GM19467 (cell line): ENCODE results near the gene ZNF70.

ENCODE experiments used
- ATAC-seq: cut with Tn5 transposase; IDR thresholded peaks from one replicate; pipeline ENCODE4 v1.9.1; 2021; ENCODE audit warnings: mild to moderate bottlenecking, moderate library complexity; ENCODE audit not compliant: unreplicated experiment

ZNF70 gene

DNA sequence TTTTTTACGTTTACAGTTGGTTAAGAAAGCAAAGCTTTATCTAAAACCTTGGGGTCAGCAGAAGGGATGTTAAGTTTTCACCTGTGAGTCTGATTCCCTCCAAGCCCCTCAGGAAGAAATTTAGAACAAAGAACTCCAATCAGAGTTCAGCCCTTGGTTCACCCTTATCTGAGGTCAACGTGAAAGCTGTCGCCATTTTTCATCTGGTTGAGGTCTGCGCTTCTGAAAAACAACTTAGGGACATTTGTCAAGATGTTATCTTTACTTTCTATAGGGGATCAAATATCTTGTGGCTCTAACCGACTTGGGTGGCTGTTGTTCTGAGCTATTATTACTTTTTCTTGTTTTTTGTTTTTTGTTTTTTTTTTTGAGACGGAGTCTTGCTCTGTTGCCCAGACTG is 30.1 kb downstream of the ZNF70 start:
- no peak for ATAC-seq

DNA sequence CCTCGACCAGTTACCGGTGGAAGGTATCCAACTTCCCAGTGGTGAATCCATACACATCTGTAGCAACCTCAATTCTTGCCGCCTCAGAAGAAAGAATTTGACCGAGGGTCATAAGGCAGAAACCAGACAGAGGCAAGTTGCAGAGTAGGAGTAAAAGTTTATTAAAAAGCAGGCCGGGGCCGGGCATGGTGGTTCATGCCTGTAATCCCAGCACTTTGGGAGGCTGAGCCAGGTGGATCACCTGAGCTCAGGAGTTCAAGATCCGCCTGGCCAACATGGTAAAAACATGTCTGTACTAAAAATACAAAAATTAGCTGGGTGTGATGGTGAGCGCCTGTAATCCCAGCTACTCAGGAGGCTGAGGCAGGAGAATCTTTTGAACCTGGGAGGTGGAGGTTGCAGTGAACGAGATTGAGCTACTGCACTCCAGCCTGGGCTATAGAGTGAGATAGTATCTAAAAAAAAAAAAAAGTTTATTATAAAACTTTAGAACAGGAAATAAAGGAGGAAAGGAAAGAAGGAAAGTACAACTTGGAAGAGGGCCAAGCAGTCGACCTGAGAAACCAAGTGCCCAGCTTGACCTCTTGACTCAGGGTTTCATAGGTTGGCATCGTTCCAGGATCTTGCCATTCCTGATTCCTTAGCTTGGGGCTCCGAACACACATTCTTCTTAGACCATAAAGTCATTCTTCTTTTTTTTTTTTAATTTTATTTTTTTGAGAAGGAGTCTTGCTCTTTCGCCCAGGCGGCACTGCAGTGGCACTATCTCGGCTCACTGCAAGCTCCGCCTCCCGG is 32.3 kb downstream of the ZNF70 start:
- no peak for ATAC-seq

DNA sequence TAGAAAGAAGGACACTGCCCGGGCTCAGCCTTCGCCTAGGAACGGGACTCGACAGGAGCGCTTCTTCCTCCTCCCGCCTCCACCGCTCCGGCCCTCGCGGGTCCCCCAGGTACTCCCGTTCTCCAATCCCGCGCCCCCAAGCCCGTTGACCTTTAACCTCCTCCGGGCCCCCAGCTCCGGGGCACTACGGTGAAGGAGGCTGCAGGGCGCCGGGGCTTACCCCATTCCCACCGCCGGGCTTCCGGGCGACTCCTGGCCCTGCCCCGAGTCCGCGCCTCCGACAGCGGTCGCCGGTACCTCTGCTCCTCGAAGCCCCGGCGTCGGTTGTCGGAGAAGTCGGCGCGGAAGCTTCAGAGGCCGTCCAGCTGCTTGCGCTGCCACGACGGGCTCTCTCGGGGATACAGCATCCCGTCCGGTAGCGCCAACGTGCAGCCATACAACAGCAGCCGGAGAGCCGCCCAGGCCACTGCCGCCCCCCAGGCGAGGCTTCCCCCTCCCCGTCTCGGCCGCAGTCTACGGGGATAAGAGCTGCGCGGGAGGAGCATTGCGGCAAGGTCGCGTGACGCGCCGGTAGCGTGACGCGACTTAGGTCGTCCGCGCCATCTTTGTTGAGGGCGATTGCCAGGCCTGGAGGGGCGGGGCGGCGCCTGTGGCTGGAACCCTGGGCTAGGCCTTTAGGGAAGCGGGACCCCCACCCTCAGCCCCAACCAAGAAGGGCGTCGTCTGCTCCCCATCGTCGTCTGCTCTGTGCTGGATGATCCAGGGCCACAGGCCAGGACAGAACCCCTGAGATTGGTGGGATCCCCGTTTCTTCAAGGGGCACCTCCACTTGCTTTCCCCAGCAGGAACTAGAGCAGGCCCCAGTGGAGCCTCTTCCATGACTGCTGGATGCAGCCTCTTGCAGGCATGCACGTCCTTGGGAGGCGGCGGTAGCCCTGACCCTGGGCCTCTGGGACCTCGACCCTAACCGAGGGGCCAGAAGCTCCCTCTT is 33.8 kb downstream of the ZNF70 start:
- ATAC-seq = no peak

DNA sequence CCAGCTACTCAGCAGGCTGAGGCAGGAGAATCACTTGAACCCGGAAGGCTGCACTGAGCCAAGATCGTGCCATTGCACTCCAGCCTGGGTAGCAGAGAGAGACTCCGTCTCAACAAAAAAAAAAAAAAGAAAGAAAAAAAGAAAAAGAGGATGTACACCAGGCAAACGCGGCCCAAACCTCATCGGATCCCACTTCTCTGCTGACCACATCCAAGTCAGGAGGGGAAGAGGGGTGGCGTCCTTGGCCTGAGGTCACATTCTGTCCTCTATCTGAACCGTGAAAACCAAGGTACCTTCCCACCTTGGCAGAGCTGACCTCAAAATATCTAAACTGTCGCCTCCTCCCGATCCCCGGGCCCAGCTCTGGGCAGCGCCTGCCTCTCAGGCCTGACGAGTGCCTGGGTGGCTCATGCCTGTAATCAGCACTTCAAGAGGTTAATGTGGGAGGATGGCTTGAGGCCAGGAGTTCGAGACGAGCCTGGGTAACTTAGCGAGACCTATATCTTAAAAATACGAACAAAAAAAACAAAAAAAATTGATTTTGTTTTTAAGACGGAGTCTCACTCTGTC is 35.0 kb downstream of the ZNF70 start:
- no peak for ATAC-seq

DNA sequence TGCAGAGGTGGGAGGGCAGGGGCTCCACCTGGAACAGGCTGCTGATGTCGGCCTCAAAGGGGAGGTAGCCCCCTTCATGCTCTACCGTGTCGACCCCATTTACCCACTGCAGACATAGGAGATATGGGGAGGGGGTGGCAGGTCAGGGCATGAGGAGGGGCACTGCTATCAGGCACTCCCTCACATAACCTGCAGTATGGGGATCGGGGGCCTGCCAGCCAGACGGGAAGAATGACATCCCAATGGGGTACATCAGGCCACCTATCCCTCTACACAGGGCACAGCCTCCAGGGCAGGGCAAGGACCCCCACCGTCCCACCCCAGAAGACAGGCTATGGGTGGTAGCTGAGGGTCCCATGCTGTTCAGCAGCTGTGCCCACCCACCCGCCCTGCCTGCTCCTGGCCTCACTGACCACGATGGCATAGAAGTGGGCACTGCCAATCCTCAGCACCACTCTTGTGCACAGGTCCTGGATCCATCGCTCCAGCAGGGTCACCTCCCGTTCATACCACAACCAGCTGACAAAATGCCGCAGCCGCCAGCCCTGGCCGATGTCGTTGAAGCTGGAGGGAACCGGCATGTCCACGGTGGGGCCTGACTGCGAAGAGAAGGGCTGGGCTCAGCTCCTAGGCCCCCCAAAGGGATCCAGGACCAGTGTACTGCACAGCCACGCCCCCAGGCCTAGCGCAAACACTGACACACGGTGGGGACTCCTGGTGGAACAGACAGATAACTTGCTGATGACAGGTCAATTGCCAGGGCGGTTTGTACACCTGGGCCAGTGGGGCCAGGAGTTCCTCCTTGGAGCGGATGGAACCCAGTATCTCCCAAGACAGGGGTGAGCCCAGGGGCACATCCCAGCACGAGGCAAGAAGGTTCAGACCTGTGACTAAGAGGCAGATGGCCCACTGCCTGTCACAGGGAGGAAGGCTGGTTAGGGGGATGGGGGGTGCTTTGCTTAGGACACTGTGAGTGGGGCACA is 36.0 kb downstream of the ZNF70 start:
- ATAC-seq = no peak

DNA sequence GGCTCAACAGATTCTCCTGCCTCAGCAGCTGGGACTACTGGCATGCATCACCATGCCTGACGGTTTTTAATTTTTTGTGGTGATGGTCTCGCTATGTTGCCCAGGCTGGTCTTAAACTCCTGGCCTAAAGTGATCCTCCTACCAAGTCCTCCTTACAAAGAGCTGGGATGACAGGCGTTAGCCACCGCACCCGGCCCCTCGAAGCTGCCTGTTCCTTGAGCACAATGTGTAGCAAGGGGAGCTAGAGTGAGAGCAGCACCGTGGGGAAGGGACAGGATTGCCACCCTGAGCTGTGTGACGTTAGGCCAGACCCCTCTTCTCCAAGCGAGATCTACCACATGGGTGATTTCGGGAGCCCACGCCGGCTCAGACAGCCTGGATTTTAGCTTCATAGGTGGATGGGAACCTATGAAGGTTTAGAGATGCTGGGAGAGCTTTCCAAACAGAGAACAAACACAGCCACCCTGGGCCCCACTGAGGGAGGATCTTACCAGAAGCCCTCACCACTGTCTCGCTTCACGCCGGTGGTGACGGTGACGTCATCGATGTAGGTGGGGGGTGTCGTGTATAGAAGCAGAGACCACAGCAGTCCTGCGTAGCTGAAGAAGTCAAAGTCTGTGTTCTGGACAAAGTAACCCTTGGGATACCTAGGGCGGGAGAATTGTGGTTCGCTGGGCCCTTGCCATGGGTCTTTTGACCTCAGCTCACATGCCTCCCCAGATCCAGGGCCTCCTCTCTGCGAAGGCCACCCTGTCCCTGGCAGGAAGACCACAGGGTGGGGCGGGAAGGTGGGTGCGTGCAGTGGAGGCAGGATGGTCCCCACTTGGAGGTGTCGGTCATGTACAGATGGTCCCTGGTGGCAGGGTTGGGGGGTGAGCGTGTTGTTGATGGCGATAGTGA is 37.0 kb downstream of the ZNF70 start:
- no peak for ATAC-seq

DNA sequence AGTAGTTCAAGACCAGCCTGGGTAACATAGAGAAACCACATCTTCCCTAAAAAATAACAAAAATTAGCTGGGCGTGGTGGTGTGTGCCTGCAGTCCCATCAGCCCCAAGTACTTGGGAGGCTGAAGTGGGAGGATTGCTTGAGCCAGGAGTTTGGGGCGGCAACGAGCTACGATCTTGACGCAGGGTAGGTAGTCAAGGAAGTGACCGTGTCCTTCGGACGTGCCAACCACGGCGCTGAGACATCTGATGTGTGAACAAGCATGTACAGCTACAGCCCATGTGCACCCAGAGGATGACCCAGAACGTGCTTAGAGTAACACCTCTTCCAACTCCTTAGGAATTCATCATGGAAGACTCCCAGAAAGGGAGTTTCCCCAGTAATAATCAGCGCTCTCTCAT is 38.7 kb downstream of the ZNF70 start:
- ATAC-seq = no peak

DNA sequence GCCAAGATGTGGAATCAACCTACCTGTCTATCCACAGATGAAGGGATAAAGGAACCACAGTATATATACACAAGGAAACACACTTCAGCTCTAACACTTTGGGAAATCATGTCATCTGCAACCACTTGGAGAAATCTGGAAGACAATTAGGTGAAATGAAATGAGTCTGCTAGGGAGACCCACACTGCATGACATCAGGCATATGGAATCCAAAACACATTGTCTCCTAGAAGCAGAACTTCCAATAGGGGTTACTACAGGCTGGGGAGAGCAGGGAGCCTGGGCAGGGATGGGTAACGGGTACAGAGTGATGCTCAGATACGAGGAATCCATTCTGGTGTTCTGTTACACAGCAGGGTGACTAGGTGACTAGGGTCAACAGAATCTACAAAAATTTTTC is 41.8 kb downstream of the ZNF70 start:
- ATAC-seq = no peak

DNA sequence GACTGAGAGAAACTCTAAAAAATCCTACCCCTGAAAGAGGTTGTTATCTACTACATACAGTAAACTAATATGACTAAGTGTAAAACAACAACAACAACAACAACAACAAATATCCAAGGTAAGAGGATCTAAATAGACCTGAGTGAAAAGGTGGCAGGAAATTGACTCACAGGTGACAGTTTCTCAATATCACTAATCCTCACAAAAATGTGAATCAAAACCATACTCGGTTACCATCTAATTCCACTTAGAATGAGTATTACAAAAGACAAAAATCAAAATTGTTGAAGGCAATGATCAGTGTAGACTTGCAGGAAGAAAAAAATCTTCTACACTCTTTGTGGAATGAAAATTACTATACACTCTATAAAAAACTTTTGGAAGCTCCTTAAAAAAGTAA is 42.6 kb downstream of the ZNF70 start:
- no peak for ATAC-seq

DNA sequence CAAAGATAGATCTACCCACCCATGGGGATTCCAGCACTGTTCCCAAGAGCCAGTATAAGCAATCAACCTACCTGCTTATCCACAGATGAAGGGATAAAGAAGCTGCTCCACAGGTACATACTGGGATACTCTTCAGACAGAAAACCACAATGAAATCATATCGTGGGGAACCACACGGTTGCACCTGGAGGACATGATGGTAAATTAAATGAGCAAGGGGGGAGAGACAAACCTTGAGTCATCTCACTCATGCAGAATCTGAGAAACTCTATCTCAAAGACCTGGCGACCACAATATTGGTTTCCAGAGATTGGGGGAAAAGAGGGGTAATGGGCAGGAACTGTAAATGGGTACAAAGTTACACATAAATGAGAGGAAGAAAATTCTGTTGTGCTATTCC is 45.6 kb downstream of the ZNF70 start:
- no peak for ATAC-seq

DNA sequence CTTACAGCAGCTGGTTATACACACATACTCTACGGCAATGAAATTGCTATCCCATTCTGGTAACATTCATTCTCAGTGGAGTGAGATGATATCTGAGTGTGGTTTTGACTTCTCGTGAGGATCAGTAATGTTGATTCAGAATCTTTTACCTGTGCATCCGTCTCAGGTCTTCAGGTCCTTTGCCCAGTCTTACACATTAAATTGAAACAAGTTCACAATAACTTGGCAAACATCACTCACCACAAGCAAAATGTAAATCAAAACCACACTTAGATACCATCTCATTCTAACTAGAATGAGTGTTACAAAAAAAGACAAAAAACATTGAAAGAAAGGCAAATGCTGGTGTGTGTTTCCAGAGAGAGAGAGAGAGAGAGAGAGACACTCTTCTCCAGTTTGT is 46.1 kb downstream of the ZNF70 start:
- ATAC-seq = no peak

DNA sequence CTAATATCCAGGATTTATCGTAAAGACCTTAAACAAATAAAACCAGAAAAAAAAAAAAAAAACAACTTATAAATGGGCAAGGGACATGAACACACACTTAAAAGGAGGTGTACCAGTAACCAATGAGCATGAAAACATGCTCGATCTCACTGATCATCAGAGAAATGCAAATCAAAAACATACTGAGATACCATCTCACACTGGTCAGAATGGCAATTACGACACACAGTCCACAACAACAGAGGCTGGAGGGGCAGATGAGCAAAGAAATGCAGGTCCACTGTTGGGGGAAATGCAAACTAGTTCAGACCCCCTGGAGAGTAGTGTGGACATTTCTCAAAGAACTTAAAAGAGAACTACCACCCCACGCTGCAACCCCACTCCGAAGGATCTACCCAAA is 46.9 kb downstream of the ZNF70 start:
- ATAC-seq = no peak

DNA sequence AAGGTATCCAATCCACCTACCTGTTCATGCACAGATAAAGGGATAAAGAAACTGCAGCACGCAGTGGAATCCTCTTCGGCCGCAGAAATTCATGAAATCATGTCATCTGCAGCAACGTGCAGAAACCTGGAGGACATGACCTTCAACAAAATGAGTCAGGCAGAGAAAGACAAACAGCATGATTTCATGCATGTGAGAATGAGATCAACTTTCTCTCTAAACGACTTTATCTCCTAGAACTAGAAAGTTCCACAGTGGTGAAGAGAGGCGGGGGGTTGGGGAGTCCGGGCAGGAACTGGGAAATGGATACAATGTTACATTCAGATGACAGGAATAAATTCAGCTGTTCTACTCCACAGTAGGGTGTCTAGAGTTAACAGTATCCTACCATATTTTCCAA is 50.2 kb downstream of the ZNF70 start:
- no peak for ATAC-seq

DNA sequence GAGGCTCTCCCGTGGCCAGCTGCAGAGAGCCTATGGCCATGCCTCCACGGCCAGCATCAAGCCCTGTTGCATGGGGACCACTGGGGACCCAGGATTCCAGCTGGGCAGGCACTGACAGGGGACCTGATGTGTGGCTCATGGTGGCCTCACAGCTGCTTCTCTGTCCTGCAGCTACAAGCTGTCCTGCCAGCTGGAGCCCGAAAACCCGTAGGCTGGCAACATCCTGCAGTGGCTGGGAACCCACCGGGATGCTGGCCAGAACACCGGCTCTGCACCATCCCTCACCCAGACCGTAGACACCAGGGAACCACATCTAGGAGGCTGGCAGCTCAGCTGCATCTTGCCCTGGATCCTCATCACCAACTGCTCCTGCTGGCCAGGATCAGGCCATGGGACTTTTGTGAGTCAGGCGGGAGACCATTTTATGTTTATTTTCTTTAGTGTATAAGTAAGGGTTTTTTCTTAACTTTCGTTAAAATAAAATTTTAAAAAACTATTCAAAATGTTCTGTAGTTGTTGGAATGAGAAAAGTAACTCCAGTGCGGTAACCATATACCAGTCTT is 52.2 kb downstream of the ZNF70 start:
- no peak for ATAC-seq

DNA sequence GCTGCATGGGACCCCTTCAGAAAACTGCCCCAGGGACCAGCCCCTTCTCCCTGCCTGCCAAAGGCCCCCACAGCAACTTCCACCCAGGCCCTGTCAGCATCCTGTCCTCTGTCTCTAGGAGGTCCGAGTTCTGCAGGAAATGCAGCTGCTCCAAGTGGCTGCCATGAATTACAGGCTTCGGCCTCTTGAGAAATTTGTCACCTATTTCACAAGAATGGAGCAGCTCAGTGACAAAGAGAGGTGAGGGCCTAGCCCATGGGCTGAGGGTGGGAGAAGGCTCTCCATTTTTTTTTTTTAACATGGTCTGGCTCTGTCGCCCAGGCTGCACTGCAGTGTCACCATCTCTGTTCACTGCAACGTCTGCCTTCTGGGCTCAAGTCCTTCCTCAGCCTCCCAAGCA is 52.8 kb downstream of the ZNF70 start:
- ATAC-seq = no peak

DNA sequence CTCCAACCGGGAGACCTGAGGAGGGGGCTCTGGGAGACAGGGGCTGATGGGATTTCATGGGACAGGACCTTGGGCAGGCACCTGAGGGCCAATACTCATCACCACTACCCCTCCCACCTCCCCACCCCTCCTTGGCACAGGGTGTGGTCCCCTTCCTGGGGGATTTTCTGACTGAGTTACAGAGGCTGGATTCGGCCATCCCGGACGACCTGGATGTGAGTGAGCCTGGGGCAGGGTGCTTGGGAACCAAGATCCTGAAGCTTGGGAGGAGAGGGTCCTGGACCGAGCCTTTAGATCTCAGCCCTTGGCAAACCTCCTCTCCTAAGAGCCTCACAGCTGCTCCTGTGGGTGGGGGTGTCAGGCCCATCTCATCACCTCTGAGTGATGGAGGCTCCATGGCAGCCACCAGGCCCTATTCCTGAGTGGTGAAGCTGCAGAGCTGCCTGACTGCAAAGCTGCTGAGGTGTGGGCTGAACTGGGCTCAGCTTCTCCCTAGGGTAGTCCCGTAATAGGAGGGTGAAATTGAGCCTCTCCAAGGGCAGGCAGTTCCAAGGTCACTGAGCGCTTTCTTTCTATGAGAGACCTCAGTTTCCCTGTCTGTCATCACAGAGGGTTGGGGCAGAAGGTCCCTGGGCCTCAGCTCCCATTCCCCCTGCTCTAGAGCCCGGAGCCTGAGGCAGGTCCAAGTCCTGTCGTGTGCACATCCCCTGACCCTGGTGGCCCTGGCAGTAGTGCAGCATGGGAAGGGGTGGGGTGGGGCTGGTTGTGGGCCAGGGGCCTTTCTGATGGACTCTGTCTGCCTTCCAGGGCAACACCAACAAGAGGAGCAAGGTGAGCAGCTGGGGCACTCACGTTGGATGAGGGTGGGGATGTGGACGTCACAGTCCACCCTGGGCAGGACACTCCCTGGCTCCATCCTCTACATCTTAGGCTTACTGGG is 53.6 kb downstream of the ZNF70 start:
- no peak for ATAC-seq

DNA sequence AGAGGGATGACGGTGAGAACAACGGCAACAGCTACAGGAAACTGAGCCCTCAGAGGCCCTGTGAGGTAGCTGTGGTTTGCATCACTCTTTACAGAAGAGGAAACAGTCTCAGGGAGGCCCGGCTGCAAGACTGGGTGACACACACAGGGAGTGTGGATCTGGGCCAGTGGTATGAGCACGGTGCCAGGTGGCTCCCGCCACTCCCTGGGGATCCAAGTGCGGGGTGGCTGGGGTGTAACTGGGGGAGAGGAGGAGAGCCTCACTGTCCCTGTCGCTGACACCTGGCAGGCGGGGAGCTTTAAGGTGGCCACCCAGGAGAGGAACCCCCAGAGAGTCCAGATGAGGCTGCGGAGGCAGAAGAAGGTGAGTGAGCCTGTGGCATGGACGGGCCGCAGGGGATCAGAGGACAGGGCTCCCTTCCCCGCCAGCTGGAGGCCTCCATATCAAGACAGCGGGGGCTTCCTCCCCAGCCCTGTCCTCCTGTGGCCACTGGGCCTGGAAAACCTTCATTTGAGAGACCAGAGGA is 54.5 kb downstream of the ZNF70 start:
- no peak for ATAC-seq
